ENCODE measurements around the gene ELOVL4. TPM values are rescaled to one million over a fixed set of nuclear protein-coding genes. Genes with fewer than 3 reads are reported as not detected.

Gene ELOVL4
- total and polyA plus RNA-seq, 3 experiments from 2014 or later: 1.8 to 6.5 (median 2.0) TPM

DNA sequence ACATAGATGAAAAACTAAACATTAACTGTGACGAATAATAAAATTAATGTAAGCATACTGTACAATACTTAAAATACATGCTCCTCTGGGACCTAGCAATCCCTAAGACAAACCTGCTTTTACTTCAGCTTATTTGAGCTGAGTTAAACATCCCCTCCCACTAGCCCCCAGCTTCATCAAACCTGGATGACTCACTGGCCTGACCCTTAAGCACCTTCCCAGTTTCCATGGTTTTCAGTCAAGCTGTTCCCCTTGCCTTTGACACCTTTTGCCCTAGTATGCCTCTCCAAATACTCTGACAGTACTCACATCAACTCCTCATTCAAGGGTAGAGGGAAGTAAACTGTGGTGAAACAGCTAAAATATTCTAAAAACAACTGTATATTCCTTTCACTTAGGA, 4.2 kb downstream of the ELOVL4 start:
- ChIA-PET CTCF (interaction anchor here (1.1 to 1.9 kb wide), 2 partner anchors 9 to 150 kb away, joined by 3 to 4 read pairs; no protein-coding TSS in a partner anchor), POLR2A (interaction anchor here (0.6 kb wide), 1 partner anchor 207 kb away, joined by 4 read pairs; no protein-coding TSS in a partner anchor)
- Histone ChIP-seq H3K27ac (ENCODE audit: low read depth, low read length) (no peak overlapping the region), H3K27me3 (ENCODE audit: insufficient read depth, low read length, poor library complexity, severe bottlenecking) (no peaks in the 10 kb centered on the region), H3K4me1 (ENCODE audit: insufficient read depth, low read length) (peaks cover 10% of the 10 kb centered on the region), H3K4me3 (ENCODE audit: low read length) (no peak overlapping the region), H3K36me3 (ENCODE audit: insufficient read depth, low read length) (no peaks in the 10 kb centered on the region), H3K9me3 (ENCODE audit: low read length) (no peaks in the 10 kb centered on the region)
- peaks cover 0 to 7% (median 0%) of the 10 kb centered on the region in 3 donors for H3K36me3 Mint-ChIP-seq
- H3K27me3 Mint-ChIP-seq: peaks cover 11 to 14% of the 10 kb centered on the region in 2 donors
- H3K27ac Mint-ChIP-seq: peak overlapping the region in 3 of 8 donors; percentile 4 to 91 (median 51)
- DNase-seq: no peak
- H3K4me3 Mint-ChIP-seq: peak overlapping the region in 2 of 7 donors; percentile 14 to 35
- no peaks in the 10 kb centered on the region for H3K9me3 Mint-ChIP-seq
- peaks cover 31 to 45% (median 39%) of the 10 kb centered on the region in 3 donors for H3K4me1 Mint-ChIP-seq

DNA sequence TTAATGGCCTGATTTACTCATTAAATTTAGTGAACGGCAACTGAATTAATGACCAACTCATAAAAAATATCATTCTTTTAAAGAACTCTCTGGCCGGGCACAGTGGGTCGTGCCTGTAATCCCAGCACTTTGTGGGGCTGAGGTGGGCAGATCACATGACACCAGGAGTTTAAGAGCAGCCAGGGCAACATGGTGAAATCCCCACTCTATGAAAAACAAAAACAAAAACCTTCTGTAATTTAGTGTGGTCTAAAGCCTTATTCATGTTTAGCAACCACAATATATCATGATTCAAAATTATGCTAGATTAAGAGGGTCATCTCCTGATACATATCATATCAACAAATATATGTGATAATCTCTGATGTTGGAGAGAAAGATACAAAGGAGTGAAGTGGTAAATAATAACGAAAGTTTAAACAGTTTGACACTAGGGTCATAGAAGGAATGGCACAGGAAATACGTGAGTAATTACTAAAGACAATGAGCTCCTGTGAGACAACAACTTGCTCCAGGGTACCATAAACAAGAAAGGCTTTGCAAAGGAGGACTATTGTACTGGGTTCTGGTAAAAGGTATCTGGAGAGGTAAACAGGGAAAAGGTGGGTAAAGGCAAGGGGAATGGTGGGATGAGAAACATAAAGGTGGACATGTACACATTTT, 5.7 kb downstream of the ELOVL4 start:
- Mint-ChIP-seq H3K4me3 (peak overlapping the region in 4 of 7 donors; percentile 3 to 16 (median 11)), H3K9me3 (no peaks in the 10 kb centered on the region), H3K27me3 (peaks cover 11 to 14% of the 10 kb centered on the region in 2 donors), H3K4me1 (peaks cover 23 to 38% (median 32%) of the 10 kb centered on the region in 3 donors), H3K27ac (peak overlapping the region in 6 of 8 donors; percentile 25 to 72 (median 47)), H3K36me3 (peaks cover 0 to 3% (median 0%) of the 10 kb centered on the region in 3 donors)
- Histone ChIP-seq H3K36me3 (ENCODE audit: insufficient read depth, low read length) (no peaks in the 10 kb centered on the region), H3K4me1 (ENCODE audit: insufficient read depth, low read length) (peaks cover 8% of the 10 kb centered on the region), H3K27ac (ENCODE audit: low read depth, low read length) (no peak overlapping the region), H3K27me3 (ENCODE audit: insufficient read depth, low read length, poor library complexity, severe bottlenecking) (no peaks in the 10 kb centered on the region), H3K4me3 (ENCODE audit: low read length) (no peak overlapping the region), H3K9me3 (ENCODE audit: low read length) (no peaks in the 10 kb centered on the region)
- DNase-seq: no peak
- POLR2A ChIA-PET: no interaction called here
- CTCF ChIA-PET: no interaction called here

DNA sequence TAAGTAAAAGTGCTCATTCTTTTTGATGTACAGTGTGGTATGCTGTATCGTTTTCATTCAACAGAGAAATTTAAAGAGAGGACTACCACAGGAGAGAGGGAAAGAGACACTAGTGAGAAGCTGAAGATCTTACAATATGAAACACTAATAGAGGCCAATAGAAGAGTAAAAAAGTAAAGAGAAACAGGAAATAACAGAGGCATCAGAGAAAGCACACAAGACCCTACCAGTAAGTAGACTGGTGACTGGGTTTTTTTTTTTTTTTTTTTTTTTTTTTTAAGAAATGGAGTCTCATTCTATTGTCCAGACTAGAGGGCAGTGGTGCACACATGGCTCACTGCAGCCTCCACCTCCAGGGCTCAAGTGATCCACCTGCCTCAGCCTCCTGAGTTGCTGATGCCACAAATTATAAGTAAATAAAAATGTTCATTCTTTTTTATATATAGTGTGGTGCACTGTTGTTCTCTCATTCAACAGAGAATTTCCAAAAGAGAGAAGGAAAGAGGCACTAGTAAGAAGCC, 18.8 kb downstream of the ELOVL4 start:
- CTCF ChIA-PET: no interaction called here
- H3K27ac Mint-ChIP-seq: peak overlapping the region in 4 of 8 donors; percentile 1 to 29 (median 18)
- POLR2A ChIA-PET: no interaction called here
- H3K36me3 Mint-ChIP-seq: no peaks in the 10 kb centered on the region
- H3K36me3 ChIP-seq (ENCODE audit: insufficient read depth, low read length): no peaks in the 10 kb centered on the region
- no peak overlapping the region for H3K27ac ChIP-seq (ENCODE audit: low read depth, low read length)
- no peak for DNase-seq
- H3K9me3 Mint-ChIP-seq: no peaks in the 10 kb centered on the region
- H3K27me3 ChIP-seq (ENCODE audit: insufficient read depth, low read length, poor library complexity, severe bottlenecking): no peaks in the 10 kb centered on the region
- peaks cover 9 to 14% (median 13%) of the 10 kb centered on the region in 3 donors for H3K4me1 Mint-ChIP-seq
- H3K9me3 ChIP-seq (ENCODE audit: low read length): no peaks in the 10 kb centered on the region
- H3K4me3 ChIP-seq (ENCODE audit: low read length): no peak overlapping the region
- H3K4me1 ChIP-seq (ENCODE audit: insufficient read depth, low read length): peaks cover 6% of the 10 kb centered on the region
- H3K27me3 Mint-ChIP-seq: peaks cover 1% of the 10 kb centered on the region in 2 donors
- peak overlapping the region in 2 of 7 donors; percentile 3 to 15 for H3K4me3 Mint-ChIP-seq

DNA sequence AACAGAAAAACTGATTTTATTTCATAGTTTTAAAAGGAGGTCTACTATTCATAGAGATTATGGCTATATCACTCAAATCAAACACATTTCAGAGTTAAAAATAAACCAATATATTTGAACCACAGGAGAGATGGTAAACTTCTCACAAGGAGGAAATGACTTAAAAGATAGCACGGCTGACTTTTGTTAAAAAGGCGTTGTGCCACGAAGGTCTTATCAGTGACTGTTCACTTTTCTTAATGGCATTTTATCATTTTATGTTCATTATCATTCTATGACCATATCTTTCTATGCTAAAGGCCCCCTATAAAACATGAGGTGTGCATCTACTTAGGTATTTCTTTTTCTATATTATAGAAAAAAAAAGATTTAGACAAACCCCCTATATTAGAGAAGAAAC, 19.6 kb downstream of the ELOVL4 start:
- H3K27ac Mint-ChIP-seq: peak overlapping the region in 1 of 8 donors; percentile 24
- H3K36me3 ChIP-seq (ENCODE audit: insufficient read depth, low read length): no peaks in the 10 kb centered on the region
- peaks cover 6% of the 10 kb centered on the region for H3K4me1 ChIP-seq (ENCODE audit: insufficient read depth, low read length)
- no peak for DNase-seq
- no peak overlapping the region for H3K27ac ChIP-seq (ENCODE audit: low read depth, low read length)
- H3K4me3 Mint-ChIP-seq: peak overlapping the region in 1 of 7 donors; percentile 42
- H3K27me3 ChIP-seq (ENCODE audit: insufficient read depth, low read length, poor library complexity, severe bottlenecking): no peaks in the 10 kb centered on the region
- H3K9me3 ChIP-seq (ENCODE audit: low read length): no peaks in the 10 kb centered on the region
- H3K9me3 Mint-ChIP-seq: no peaks in the 10 kb centered on the region
- no peak overlapping the region for H3K4me3 ChIP-seq (ENCODE audit: low read length)
- H3K36me3 Mint-ChIP-seq: no peaks in the 10 kb centered on the region
- H3K27me3 Mint-ChIP-seq: no peaks in the 10 kb centered on the region
- ChIA-PET CTCF (no interaction called here), POLR2A (no interaction called here)
- peaks cover 9 to 14% (median 13%) of the 10 kb centered on the region in 3 donors for H3K4me1 Mint-ChIP-seq

DNA sequence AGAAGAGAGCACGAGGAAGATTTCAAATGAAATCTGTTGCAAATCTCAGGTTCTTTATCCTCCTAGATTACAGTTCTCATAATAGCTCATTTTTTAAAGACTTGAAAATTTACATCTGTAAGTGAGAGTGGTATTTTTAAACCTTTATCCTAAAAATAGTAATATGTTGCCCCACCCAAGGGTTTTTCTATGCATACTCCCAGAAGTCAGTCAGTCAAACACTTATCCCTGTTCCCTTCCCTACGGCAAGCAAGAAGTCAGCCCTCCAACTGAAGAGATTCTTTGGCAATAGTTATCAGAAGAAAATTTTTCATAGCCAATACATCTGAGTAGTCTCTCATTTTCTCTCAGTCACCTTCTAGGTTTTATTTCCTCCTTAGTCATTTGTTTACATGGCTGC, 24.1 kb downstream of the ELOVL4 start:
- H3K27me3 ChIP-seq (ENCODE audit: insufficient read depth, low read length, poor library complexity, severe bottlenecking): no peaks in the 10 kb centered on the region
- Mint-ChIP-seq H3K27me3 (no peaks in the 10 kb centered on the region), H3K4me3 (no peak overlapping the region), H3K27ac (peak overlapping the region in 2 of 8 donors; percentile 17 to 62), H3K9me3 (no peaks in the 10 kb centered on the region), H3K4me1 (peaks cover 6 to 10% (median 10%) of the 10 kb centered on the region in 3 donors), H3K36me3 (peaks cover 4 to 7% (median 7%) of the 10 kb centered on the region in 3 donors)
- CTCF ChIA-PET: no interaction called here
- peaks cover 4% of the 10 kb centered on the region for H3K4me1 ChIP-seq (ENCODE audit: insufficient read depth, low read length)
- H3K27ac ChIP-seq (ENCODE audit: low read depth, low read length): no peak overlapping the region
- POLR2A ChIA-PET: no interaction called here
- no peak for DNase-seq
- H3K4me3 ChIP-seq (ENCODE audit: low read length): no peak overlapping the region
- H3K9me3 ChIP-seq (ENCODE audit: low read length): no peaks in the 10 kb centered on the region
- no peaks in the 10 kb centered on the region for H3K36me3 ChIP-seq (ENCODE audit: insufficient read depth, low read length)

DNA sequence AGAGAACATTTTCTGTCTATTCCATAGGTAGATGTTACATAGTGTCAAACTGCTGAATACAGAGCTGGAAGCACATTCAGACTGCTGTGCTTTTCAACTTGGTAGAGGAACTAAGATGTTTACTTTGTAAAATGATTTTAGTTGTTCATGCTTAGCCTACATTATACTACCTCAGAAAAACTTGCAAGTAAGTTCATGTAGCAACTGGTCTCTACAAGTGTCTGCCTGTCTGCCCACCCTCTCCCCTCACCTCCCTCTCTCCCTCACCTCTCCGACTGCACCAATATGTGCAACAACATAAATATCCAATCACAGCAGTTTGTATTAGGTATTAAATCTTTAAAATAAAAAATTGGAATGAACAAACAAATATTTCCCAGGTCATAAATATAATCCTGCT, 25.3 kb downstream of the ELOVL4 start:
- no peaks in the 10 kb centered on the region for H3K36me3 ChIP-seq (ENCODE audit: insufficient read depth, low read length)
- no peak overlapping the region for H3K4me3 ChIP-seq (ENCODE audit: low read length)
- Mint-ChIP-seq H3K36me3 (peaks cover 4 to 7% (median 7%) of the 10 kb centered on the region in 3 donors), H3K27ac (peak overlapping the region in 1 of 8 donors; percentile 76), H3K4me1 (no peaks in the 10 kb centered on the region), H3K9me3 (no peaks in the 10 kb centered on the region), H3K4me3 (no peak overlapping the region), H3K27me3 (no peaks in the 10 kb centered on the region)
- H3K27ac ChIP-seq (ENCODE audit: low read depth, low read length): no peak overlapping the region
- POLR2A ChIA-PET: no interaction called here
- no peaks in the 10 kb centered on the region for H3K4me1 ChIP-seq (ENCODE audit: insufficient read depth, low read length)
- H3K27me3 ChIP-seq (ENCODE audit: insufficient read depth, low read length, poor library complexity, severe bottlenecking): no peaks in the 10 kb centered on the region
- CTCF ChIA-PET: no interaction called here
- DNase-seq: no peak
- no peaks in the 10 kb centered on the region for H3K9me3 ChIP-seq (ENCODE audit: low read length)

DNA sequence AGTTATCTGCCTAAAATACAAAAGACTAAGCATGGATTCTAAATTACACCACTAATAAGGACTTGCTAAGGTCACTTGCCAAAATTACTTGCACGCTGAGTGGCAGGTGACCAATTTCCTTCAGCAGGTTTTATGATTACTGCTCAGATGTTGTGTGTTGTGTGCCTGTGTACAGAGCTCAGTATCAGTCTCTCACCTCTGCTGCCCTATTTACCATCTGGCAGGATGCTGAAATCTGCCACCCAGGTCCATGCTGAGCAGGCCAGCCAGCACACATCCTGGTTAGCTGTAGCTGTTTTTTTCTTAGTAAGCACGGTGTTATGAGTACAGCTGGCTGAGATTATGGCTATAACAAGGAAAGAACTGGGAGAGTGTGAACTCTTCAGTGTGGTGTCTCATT, 34.0 kb downstream of the ELOVL4 start:
- ChIA-PET CTCF (no interaction called here), POLR2A (no interaction called here)
- H3K4me1 Mint-ChIP-seq: peaks cover 8 to 34% (median 15%) of the 10 kb centered on the region in 3 donors
- peak overlapping the region in 5 of 8 donors; percentile 35 to 79 (median 48) for H3K27ac Mint-ChIP-seq
- no peak overlapping the region for H3K27ac ChIP-seq (ENCODE audit: low read depth, low read length)
- H3K27me3 Mint-ChIP-seq: peaks cover 3 to 4% of the 10 kb centered on the region in 2 donors
- H3K36me3 Mint-ChIP-seq: peaks cover 0 to 5% (median 4%) of the 10 kb centered on the region in 3 donors
- peaks cover 4% of the 10 kb centered on the region for H3K4me1 ChIP-seq (ENCODE audit: insufficient read depth, low read length)
- no peaks in the 10 kb centered on the region for H3K27me3 ChIP-seq (ENCODE audit: insufficient read depth, low read length, poor library complexity, severe bottlenecking)
- no peaks in the 10 kb centered on the region for H3K9me3 ChIP-seq (ENCODE audit: low read length)
- DNase-seq: peak in 3 of 5 donors; percentile 6 to 20 (median 9)
- H3K36me3 ChIP-seq (ENCODE audit: insufficient read depth, low read length): no peaks in the 10 kb centered on the region
- H3K4me3 Mint-ChIP-seq: no peak overlapping the region
- no peaks in the 10 kb centered on the region for H3K9me3 Mint-ChIP-seq
- H3K4me3 ChIP-seq (ENCODE audit: low read length): no peak overlapping the region

DNA sequence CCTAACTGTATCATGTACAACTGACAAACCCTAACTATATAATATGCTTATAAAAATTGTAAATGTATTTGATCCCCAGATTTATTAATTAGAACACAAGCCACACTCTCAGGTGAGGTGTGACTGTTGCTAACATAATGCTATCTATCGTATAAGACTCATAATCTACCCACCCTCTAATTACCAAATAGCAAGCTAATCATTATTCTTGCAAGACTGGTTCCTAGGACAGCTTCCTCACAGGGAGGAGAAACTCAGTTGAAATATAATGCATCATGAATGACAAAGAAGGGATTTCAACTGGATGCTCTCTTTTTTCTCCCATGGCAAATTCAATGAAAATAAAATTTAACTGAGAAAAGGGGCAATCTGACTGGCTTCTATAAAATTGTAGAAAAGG, 35.4 kb downstream of the ELOVL4 start:
- Histone ChIP-seq H3K9me3 (ENCODE audit: low read length) (no peaks in the 10 kb centered on the region), H3K27ac (ENCODE audit: low read depth, low read length) (no peak overlapping the region), H3K4me1 (ENCODE audit: insufficient read depth, low read length) (peaks cover 4% of the 10 kb centered on the region), H3K27me3 (ENCODE audit: insufficient read depth, low read length, poor library complexity, severe bottlenecking) (no peaks in the 10 kb centered on the region), H3K36me3 (ENCODE audit: insufficient read depth, low read length) (no peaks in the 10 kb centered on the region), H3K4me3 (ENCODE audit: low read length) (no peak overlapping the region)
- ChIA-PET POLR2A (no interaction called here), CTCF (interaction anchor here (1.5 kb wide), 1 partner anchor 42 kb away, joined by 5 read pairs; no protein-coding TSS in a partner anchor)
- no peaks in the 10 kb centered on the region for H3K9me3 Mint-ChIP-seq
- peaks cover 8 to 34% (median 15%) of the 10 kb centered on the region in 3 donors for H3K4me1 Mint-ChIP-seq
- H3K27ac Mint-ChIP-seq: no peak overlapping the region
- peaks cover 5 to 9% of the 10 kb centered on the region in 2 donors for H3K27me3 Mint-ChIP-seq
- DNase-seq: no peak
- H3K4me3 Mint-ChIP-seq: no peak overlapping the region
- peaks cover 0 to 5% (median 4%) of the 10 kb centered on the region in 3 donors for H3K36me3 Mint-ChIP-seq
